Measurements from ENCODE around the gene SECTM1. TPM values are rescaled to one million over a fixed set of nuclear protein-coding genes. Genes with fewer than 3 reads are reported as not detected.

Gene SECTM1
- total and polyA plus RNA-seq, 2 experiments from 2014 or later, result 0.21 to 1.3 TPM

- DNase-seq (ENCODE audit: low spot score), result no peak
- peaks cover 13% of the 10 kb centered on the region for H3K27me3 Mint-ChIP-seq (ENCODE audit: insufficient read depth, low read depth, poor library complexity)
- TF ChIP-seq POLR2AphosphoS5 (IDR thresholded peaks at IDR 0.05; ENCODE audit: low read depth), result no peak
- H3K36me3 ChIP-seq (ENCODE audit: insufficient read depth), result no peaks in the 10 kb centered on the region
- H3K9me2 ChIP-seq (ENCODE audit: insufficient read depth), result no peaks in the 10 kb centered on the region
- H3K4me3 Mint-ChIP-seq, result no peak overlapping the region
- no peaks in the 10 kb centered on the region for H3K4me1 ChIP-seq (ENCODE audit: insufficient read depth)
- no peaks in the 10 kb centered on the region for H3K9me3 Mint-ChIP-seq
- no peaks in the 10 kb centered on the region for H3K36me3 Mint-ChIP-seq (ENCODE audit: low read depth)
- H3K27ac ChIP-seq (ENCODE audit: low read depth), result no peak overlapping the region
- no peak for ATAC-seq
- no peak overlapping the region for H3K27ac Mint-ChIP-seq
- H3K4me3 ChIP-seq, result no peak overlapping the region
- H3K79me2 ChIP-seq (replicated peaks; ENCODE audit: insufficient read depth), result no peaks in the 10 kb centered on the region
- no peaks in the 10 kb centered on the region for H3K27me3 ChIP-seq (ENCODE audit: insufficient read depth)
- H3K4me1 Mint-ChIP-seq, result peaks cover 6% of the 10 kb centered on the region; the same call in 1 of the 3 replicates
- no peak overlapping the region for H3K4me2 ChIP-seq
- H4K20me1 ChIP-seq (replicated peaks; ENCODE audit: insufficient read depth), result no peaks in the 10 kb centered on the region
- no peak overlapping the region for H2AFZ ChIP-seq
- H3F3A ChIP-seq (replicated peaks; ENCODE audit: low read depth), result peaks cover under 1% of the 10 kb centered on the region
These were observed 20.2 kb downstream of the SECTM1 start for GRCh38 chr17:82313195-82314011.

GRCh38 chr17:82311971-82312370 lies 21.6 kb downstream of the SECTM1 start:
- peaks cover 13% of the 10 kb centered on the region for H3K27me3 Mint-ChIP-seq (ENCODE audit: insufficient read depth, low read depth, poor library complexity)
- peaks cover 6% of the 10 kb centered on the region; the same call in 1 of the 3 replicates for H3K4me1 Mint-ChIP-seq

More at GRCh38 chr17:82311971-82312370, 21.6 kb downstream of the SECTM1 start:
- Histone ChIP-seq H3K4me3 (no peak overlapping the region), H2AFZ (no peak overlapping the region), H3K4me2 (no peak overlapping the region), H3F3A (replicated peaks; ENCODE audit: low read depth) (no peaks in the 10 kb centered on the region), H3K27ac (ENCODE audit: low read depth) (no peak overlapping the region), H4K20me1 (replicated peaks; ENCODE audit: insufficient read depth) (no peaks in the 10 kb centered on the region), H3K79me2 (replicated peaks; ENCODE audit: insufficient read depth) (no peaks in the 10 kb centered on the region), H3K36me3 (ENCODE audit: insufficient read depth) (no peaks in the 10 kb centered on the region), H3K9me2 (ENCODE audit: insufficient read depth) (no peaks in the 10 kb centered on the region), H3K4me1 (ENCODE audit: insufficient read depth) (no peaks in the 10 kb centered on the region), H3K27me3 (ENCODE audit: insufficient read depth) (no peaks in the 10 kb centered on the region)
- no peaks in the 10 kb centered on the region for H3K36me3 Mint-ChIP-seq (ENCODE audit: low read depth)
- no peak overlapping the region for H3K4me3 Mint-ChIP-seq
- TF ChIP-seq ETS1 (IDR thresholded peaks at IDR 0.05) (no peak), EZH2phosphoT487 (IDR thresholded peaks at IDR 0.05; ENCODE audit: unreplicated experiment) (no peak), ZNF114 (CRISPR knock-in tag; IDR thresholded peaks at IDR 0.05) (no peak), ZNF331 (CRISPR knock-in tag; IDR thresholded peaks at IDR 0.05; ENCODE audit: low read depth) (no peak), JUNB (IDR thresholded peaks at IDR 0.05; ENCODE audit: unreplicated experiment) (no peak), ZNF462 (CRISPR knock-in tag; IDR thresholded peaks at IDR 0.05) (no peak)
- H3K27ac Mint-ChIP-seq, result no peak overlapping the region
- DNase-seq (ENCODE audit: low spot score) (no peak), ATAC-seq (no peak)
- H3K9me3 Mint-ChIP-seq, result no peaks in the 10 kb centered on the region
